HG02973 (cell line): ENCODE measurements around the gene MFN1.
"Not testable (repeated sequence)": the region's sequence is repeated elsewhere in the genome, so short reads cannot be mapped to it uniquely, and the experiment has no call there.

ENCODE experiments used
- ATAC-seq: cut with Tn5 transposase; IDR thresholded peaks from one replicate; pipeline ENCODE4 v1.9.1; 2021; ENCODE audit warnings: moderate library complexity; ENCODE audit not compliant: unreplicated experiment

The MFN1 gene

DNA sequence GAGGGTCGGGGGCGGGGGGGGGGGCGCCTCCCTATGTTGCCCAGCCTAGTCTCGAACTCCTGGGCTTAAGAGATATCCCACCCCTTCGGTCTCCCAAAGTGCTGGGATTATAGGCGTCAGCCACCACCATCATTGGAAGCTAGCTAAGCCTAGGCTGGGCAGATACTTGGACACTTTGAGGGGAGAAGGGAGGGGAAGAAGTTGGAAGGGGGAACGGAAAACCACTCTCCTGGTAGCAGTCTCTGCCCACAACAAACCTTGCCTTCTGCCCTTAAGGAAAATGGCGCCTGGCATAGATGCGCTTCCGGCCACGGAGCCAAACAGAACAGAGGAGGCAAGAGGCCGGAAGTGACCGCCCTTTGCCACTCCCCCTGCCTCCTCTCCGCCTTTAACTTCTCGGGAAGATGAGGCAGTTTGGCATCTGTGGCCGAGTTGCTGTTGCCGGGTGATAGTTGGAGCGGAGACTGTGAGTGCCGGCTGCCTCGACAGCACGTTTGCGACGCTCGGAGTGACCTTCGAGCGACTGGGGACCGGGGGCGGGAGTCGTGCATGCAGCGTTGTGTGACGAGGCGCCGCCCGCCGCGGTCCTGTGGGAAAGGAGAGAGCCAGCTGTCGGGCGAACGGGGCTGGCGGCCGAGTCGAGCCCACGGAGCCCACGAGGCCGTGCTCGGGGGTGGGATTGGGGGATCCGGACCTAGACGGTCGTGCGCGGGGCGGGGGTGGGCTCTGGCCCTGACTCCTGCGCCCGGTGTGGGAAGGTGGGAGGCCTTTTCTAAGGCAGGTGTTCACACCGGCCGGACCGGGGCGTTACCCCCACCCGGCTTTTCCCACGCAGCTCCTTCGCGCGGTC lies at the start of gene MFN1:
Gene MFN1, plus strand, starts transcription at position 365 of the 850 bp plus-strand sequence. CDS start 1,143 bp downstream, outside the sequence.
- peak; percentile 88 for ATAC-seq

DNA sequence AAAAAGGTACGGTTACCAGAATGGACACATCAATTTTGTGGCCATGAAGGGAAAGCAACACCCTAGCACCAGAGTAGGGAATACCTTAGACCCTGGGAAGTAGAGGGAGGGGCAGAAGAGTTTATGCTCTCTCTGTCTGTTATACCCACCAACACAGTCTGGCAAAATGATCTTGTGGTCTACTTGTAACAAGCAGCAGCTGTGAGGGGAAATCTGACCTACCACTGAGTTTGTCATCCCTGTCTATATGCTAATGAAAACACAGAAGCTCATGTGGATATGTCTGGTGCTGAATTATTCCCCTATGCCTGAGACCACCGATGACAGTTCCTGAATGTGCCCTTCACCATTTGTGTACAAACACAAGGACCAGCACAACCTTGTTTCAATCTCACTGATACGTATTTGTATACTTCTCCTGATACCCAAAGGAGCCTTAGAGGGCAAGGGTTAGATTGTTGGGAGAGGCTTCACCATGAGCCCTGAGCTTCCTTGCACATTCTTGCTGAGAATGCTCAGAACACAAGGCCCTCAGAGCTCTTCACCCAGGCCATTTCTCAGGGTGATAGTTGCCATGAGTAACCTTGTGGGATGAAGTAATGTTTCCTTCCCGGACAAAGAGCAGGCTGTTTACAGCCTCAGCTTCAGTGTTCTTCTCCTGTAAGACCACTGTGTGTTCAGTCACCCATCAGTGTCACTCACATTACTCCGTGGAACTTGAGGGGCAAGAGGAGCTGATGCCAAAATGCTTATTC lies 49.4 kb upstream of the MFN1 start:
- no peak for ATAC-seq

GRCh38 chr3:179299316-179299715 lies 48.2 kb upstream of the MFN1 start:
- no peak for ATAC-seq

DNA sequence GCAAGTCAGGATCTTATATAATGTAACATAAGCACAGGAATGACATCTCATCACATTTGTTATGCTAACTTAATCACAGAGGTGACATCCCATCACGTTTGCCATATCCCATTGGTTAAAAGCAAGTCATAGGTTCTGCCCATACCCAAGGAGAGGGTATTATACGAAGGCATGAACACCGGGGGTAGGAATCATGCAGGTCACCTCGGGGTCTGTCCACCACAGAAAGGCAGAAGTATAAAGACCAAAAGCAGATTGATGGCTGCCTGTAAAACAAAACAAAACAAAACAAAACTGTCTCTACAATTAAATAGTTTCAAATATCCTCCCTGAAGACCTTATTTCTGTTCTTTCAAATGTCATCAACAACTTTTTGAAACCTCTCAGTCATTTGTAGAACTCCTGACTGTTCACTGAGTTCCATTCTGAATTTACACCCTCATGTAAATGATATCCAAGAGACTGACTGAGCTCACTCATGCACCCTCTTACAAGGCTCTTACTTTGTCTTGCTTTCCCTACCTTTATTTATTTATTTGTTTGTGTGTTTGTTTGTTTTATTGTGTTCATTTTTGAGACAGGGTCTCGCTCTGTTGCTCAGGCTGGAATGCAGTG lies 47.4 kb upstream of the MFN1 start:
- peak; percentile 67 for ATAC-seq

DNA sequence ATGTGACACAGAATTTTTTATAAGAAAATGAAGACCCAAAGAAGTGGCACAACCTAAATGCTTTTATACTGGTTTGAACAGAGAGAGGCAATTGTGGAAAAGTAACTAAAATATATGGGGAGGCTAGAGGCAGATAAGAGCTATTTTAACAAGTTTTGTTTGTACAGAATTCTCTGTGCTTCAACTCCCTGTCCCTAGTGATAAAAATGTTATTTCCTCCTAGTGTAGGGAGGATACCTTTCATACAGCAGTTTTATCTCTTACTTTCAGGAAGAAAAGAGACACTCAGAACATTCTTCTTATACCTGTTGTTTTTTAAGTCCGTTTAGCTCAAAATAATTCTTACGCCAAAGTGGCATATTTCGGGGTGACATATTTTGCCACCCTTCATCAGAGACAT lies 45.9 kb upstream of the MFN1 start:
- no peak for ATAC-seq

DNA sequence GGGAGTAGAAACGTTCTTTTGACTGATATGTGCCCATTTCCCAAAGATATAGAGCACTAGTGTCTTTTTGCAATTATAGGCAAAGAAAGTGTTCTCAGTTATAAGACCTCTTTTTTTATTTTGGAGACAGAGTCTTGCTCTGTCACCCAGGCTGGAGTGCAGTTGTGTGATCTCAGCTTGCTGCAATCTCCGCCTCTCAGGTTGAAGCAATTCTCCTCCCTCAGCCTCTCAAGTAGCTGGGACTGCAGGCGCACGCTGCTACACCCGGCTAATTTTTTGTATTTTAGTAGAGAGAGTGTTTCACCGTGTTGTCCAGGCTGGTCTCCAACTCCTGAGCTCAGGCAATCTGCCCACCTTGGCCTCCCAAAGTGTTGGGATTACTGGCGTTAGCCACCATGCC lies 45.4 kb upstream of the MFN1 start:
- ATAC-seq, result no peak

DNA sequence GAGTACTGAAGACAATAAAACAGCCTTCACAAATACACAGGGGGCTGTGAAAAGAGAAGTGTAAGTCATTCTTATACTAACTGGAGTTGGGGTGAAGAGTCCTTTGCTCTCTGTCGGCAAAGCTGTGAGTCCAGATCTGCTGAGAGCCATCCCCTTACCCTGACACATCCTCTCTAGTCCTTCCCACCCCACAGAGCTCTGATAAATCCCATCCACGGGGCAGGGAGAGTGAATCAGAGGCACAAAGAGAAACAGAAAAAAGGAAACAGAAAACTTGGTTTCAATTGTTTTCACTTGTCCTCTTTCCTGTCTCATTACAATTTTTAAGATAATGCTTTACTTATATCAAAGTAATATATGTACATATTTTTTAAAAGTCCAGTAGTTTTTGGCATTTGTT lies 42.9 kb upstream of the MFN1 start:
- no peak for ATAC-seq

GRCh38 chr3:179307362-179307761 lies 40.1 kb upstream of the MFN1 start:
- ATAC-seq, result not testable (repeated sequence)

- no peak for ATAC-seq
These were observed 39.5 kb upstream of the MFN1 start for GRCh38 chr3:179308001-179308400.

GRCh38 chr3:179309225-179310078 lies 38.1 kb upstream of the MFN1 start:
- peak; percentile 97 for ATAC-seq

DNA sequence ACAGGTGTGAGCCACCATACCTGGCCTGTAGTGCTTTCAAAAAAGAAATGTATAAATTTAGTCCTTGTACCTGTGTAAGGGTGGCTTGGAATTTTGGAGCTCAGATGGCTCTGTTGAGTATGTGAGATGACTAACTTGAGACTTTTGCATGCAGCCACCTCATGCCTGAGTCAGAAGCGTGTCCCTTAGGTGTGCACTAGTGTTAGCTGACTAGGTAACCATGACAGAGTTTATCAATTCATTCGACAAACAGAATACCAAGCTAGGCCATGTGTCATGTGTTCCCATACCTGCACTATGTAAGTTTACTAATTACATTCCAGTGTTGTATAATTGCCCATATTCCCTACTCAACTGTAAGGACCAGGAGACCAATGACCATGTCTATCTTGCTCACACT lies 28.6 kb upstream of the MFN1 start:
- ATAC-seq, result no peak

- no peak for ATAC-seq
These were observed 25.7 kb upstream of the MFN1 start for GRCh38 chr3:179321668-179322285.

DNA sequence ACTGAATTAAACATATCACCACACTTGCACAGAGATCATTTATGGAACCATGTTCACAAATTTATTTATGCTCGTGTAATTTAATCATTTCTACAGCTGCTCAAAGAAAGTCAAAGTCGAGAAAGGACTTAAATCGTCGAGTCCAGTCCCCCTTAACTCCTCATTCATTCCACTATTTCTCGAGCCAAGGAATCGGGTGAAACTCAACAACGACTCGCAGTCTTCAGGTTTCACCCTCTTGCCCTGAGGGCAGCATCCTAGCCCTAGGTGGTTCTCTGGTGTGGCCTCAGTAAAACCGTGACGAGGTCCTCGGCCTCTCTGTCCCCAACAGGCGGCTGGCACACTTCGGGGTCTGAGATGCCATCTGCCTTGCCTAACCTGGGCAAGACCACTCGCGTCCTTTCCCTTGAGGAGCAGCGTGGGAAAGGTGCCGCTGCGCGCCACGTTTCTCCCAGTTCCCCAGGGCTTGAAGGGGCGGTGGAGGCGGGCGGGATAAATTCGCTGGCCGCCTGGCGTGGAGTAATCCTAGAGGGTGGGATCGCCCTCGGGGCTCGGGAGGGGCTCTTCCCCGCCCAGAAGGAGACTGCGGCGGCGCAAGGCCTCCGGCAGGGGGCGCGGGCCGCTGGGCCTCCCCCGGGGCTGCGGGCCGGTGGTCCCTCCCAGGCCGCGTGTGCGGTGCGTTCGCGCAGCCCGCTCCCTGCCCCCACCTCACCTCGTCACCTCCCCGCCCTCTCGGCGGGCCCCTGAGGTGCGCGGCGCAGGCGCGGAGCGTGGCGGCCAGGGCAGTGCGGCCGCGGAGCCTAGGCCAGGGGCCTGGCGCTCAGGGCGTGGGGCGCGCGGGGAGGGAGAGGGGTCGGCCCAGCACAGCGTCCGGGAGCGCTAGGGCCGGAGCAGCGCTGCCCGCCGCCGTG lies 25.0 kb upstream of the MFN1 start, which contains the start of gene ZNF639:
Gene ZNF639, plus strand, starts transcription at position 746 of the 911 bp plus-strand sequence. CDS start 5,263 bp downstream, outside the sequence.
- peak; percentile 83 for ATAC-seq

- ATAC-seq, result peak; percentile 35
These were observed 24.1 kb upstream of the MFN1 start for GRCh38 chr3:179323197-179324110.

GRCh38 chr3:179324270-179324754 lies 23.2 kb upstream of the MFN1 start:
- no peak for ATAC-seq

DNA sequence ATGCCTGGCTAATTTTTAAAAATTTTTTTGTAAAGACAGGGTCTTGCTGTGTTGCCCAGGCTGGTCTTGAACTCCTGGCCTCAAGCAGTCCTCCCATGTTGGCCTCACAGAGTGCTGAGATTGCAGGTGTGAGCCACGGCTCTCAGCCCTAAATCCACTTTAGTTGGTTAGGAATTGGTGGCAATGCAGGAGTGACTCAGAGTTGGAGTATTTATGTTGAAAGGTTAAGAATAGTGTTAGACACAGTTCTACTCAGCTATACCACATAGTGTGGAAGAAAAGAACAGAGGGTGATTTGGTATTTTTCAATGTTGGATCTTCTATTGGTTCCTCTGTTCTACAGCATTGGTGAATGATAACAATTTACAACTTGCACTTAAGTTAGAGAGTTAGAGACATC lies 17.1 kb upstream of the MFN1 start:
- no peak for ATAC-seq

GRCh38 chr3:179332240-179332639 lies 15.3 kb upstream of the MFN1 start:
- ATAC-seq, result no peak

DNA sequence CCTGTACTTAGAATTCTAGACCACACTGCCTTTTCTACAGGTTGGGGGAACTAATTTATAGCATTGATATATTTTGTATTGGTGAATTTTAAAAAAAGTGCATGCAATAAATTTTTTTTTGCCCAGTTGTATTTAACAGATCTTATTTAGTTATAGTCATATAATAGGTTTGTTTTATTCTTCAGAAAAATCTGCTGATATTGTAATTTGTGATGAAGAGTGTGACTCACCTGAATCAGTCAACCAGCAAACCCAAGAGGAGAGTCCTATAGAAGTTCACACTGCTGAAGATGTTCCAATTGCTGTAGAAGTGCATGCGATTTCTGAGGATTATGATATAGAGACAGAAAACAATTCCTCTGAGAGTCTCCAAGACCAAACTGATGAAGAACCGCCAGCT lies 14.4 kb upstream of the MFN1 start:
- no peak for ATAC-seq
